B cell (primary cell): ENCODE data around the gene LMO3.

ENCODE experiments used
- EZH2 ChIP-seq: IDR thresholded peaks from 2 replicates; pipeline ENCODE4 v1.6.1; 2012; ENCODE audit warnings: borderline replicate concordance, low read depth, mild to moderate bottlenecking, moderate library complexity, low read length; ENCODE audit not compliant: insufficient read depth, poor library complexity, severe bottlenecking
- TF ChIP-seq, protein P1 (sequence below): fragments of 200-600 bp; IDR thresholded peaks from one replicate; pipeline ENCODE4 v1.8.0; 2022; ENCODE audit warnings: antibody characterized with exemption, mild to moderate bottlenecking

GRCh38 chr12:16531621-16532020, 74.3 kb downstream of the LMO3 start:
- TF ChIP-seq, protein P1, sequence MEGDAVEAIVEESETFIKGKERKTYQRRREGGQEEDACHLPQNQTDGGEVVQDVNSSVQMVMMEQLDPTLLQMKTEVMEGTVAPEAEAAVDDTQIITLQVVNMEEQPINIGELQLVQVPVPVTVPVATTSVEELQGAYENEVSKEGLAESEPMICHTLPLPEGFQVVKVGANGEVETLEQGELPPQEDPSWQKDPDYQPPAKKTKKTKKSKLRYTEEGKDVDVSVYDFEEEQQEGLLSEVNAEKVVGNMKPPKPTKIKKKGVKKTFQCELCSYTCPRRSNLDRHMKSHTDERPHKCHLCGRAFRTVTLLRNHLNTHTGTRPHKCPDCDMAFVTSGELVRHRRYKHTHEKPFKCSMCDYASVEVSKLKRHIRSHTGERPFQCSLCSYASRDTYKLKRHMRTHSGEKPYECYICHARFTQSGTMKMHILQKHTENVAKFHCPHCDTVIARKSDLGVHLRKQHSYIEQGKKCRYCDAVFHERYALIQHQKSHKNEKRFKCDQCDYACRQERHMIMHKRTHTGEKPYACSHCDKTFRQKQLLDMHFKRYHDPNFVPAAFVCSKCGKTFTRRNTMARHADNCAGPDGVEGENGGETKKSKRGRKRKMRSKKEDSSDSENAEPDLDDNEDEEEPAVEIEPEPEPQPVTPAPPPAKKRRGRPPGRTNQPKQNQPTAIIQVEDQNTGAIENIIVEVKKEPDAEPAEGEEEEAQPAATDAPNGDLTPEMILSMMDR: no peak
- no peak for TF ChIP-seq EZH2
